Mesothelial cell of epicardium (in vitro differentiated cells): ENCODE data around the gene PKNOX2. TPM values are rescaled to one million over a fixed set of nuclear protein-coding genes. Genes with fewer than 3 reads are reported as not detected.

Experiments
- DNase-seq, 2 experiments: peaks; one replicate each; pipeline ENCODE4 v3.0.0; 2021; ENCODE audit warnings: low spot score in 2 of 2; ENCODE audit not compliant: unreplicated experiment in 2 of 2
- H3K27ac Mint-ChIP-seq: 2 replicates; pipeline ENCODE4 v1.8.0; 2021; ENCODE audit warnings: mixed read lengths
- H3K27me3 Mint-ChIP-seq: 2 replicates; pipeline ENCODE4 v1.8.0; 2021; ENCODE audit warnings: low read depth, mixed read lengths
- H3K36me3 Mint-ChIP-seq: 2 replicates; pipeline ENCODE4 v1.8.0; 2021; ENCODE audit warnings: mixed read lengths
- H3K4me1 Mint-ChIP-seq: 2 replicates; pipeline ENCODE4 v1.8.0; 2021; ENCODE audit warnings: mixed read lengths
- H3K4me3 Mint-ChIP-seq: 2 replicates; pipeline ENCODE4 v1.8.0; 2021; ENCODE audit warnings: mild to moderate bottlenecking, moderate library complexity, mixed read lengths
- H3K9me3 Mint-ChIP-seq: 2 replicates; pipeline ENCODE4 v1.8.0; 2021; ENCODE audit warnings: mixed read lengths
- CTCF ChIP-seq: fragments of 200-600 bp; sonication (generic); IDR thresholded peaks from one replicate; pipeline ENCODE4 v1.5.0; 2021; ENCODE audit warnings: antibody characterized with exemption; ENCODE audit not compliant: unreplicated experiment
- total RNA-seq: library from RNA; stranded (reverse); gene quantifications from 3 replicates; pipeline ENCODE4 v1.2.1, GENCODE V29; 2021

PKNOX2 gene
- total RNA-seq, 1 donor from 2014 or later: 22.2 TPM

GRCh38 chr11:125267548-125267947 lies 103.0 kb downstream of the PKNOX2 start:
- H3K27ac Mint-ChIP-seq: no peak overlapping the region
- no peaks in the 10 kb centered on the region for H3K27me3 Mint-ChIP-seq
- H3K9me3 Mint-ChIP-seq: no peaks in the 10 kb centered on the region
- no peaks in the 10 kb centered on the region for H3K36me3 Mint-ChIP-seq
- no peak for DNase-seq
- peaks cover 38% of the 10 kb centered on the region for H3K4me1 Mint-ChIP-seq
- TF ChIP-seq CTCF: no peak
- no peak overlapping the region for H3K4me3 Mint-ChIP-seq

GRCh38 chr11:125268611-125269010 lies 104.1 kb downstream of the PKNOX2 start:
- no peak overlapping the region for H3K4me3 Mint-ChIP-seq
- H3K27me3 Mint-ChIP-seq: no peaks in the 10 kb centered on the region
- no peak for TF ChIP-seq CTCF
- no peaks in the 10 kb centered on the region for H3K36me3 Mint-ChIP-seq
- H3K9me3 Mint-ChIP-seq: no peaks in the 10 kb centered on the region
- peaks cover 36% of the 10 kb centered on the region for H3K4me1 Mint-ChIP-seq
- no peak overlapping the region for H3K27ac Mint-ChIP-seq
- no peak for DNase-seq

GRCh38 chr11:125270106-125270505 lies 105.6 kb downstream of the PKNOX2 start:
- Mint-ChIP-seq H3K27me3 (no peaks in the 10 kb centered on the region), H3K36me3 (no peaks in the 10 kb centered on the region), H3K27ac (no peak overlapping the region), H3K4me3 (no peak overlapping the region), H3K4me1 (peaks cover 32% of the 10 kb centered on the region), H3K9me3 (no peaks in the 10 kb centered on the region)
- DNase-seq: no peak
- no peak for TF ChIP-seq CTCF

GRCh38 chr11:125270711-125271110 lies 106.2 kb downstream of the PKNOX2 start:
- no peak for DNase-seq
- H3K4me3 Mint-ChIP-seq: no peak overlapping the region
- no peaks in the 10 kb centered on the region for H3K9me3 Mint-ChIP-seq
- no peaks in the 10 kb centered on the region for H3K27me3 Mint-ChIP-seq
- H3K4me1 Mint-ChIP-seq: peaks cover 28% of the 10 kb centered on the region
- no peaks in the 10 kb centered on the region for H3K36me3 Mint-ChIP-seq
- no peak for TF ChIP-seq CTCF
- H3K27ac Mint-ChIP-seq: no peak overlapping the region

GRCh38 chr11:125271483-125272091 lies 107.0 kb downstream of the PKNOX2 start:
- H3K4me1 Mint-ChIP-seq: peaks cover 21% of the 10 kb centered on the region
- H3K36me3 Mint-ChIP-seq: no peaks in the 10 kb centered on the region
- H3K27me3 Mint-ChIP-seq: no peaks in the 10 kb centered on the region
- TF ChIP-seq CTCF: no peak
- H3K4me3 Mint-ChIP-seq: no peak overlapping the region
- no peak for DNase-seq
- H3K27ac Mint-ChIP-seq: no peak overlapping the region
- H3K9me3 Mint-ChIP-seq: no peaks in the 10 kb centered on the region

GRCh38 chr11:125272092-125272491 lies 107.5 kb downstream of the PKNOX2 start:
- Mint-ChIP-seq H3K27ac (no peak overlapping the region), H3K4me1 (peaks cover 15% of the 10 kb centered on the region), H3K27me3 (no peaks in the 10 kb centered on the region), H3K4me3 (no peak overlapping the region), H3K36me3 (no peaks in the 10 kb centered on the region), H3K9me3 (no peaks in the 10 kb centered on the region)
- DNase-seq: no peak
- no peak for TF ChIP-seq CTCF
